Measurements from ENCODE around the gene TOX2. TPM values are rescaled to one million over a fixed set of nuclear protein-coding genes. Genes with fewer than 3 reads are reported as not detected.

Gene TOX2
- total RNA-seq, 2 donors from 2014 or later = 1.1 to 3.5 TPM

GRCh38 chr20:44110816-44111568 is 196.3 kb downstream of the TOX2 start:
- Mint-ChIP-seq H3K4me1 (no peaks in the 10 kb centered on the region), H3K36me3 (ENCODE audit: low read depth) (no peaks in the 10 kb centered on the region), H3K27me3 (peaks cover 47% of the 10 kb centered on the region), H3K9me3 (peaks cover 9% of the 10 kb centered on the region), H3K4me3 (no peak overlapping the region), H3K27ac (no peak overlapping the region)
- no peak for ATAC-seq (replicated peaks)

GRCh38 chr20:44111712-44112335 is 197.2 kb downstream of the TOX2 start:
- H3K9me3 Mint-ChIP-seq = peaks cover 9% of the 10 kb centered on the region
- no peak overlapping the region for H3K27ac Mint-ChIP-seq
- peaks cover 43% of the 10 kb centered on the region for H3K27me3 Mint-ChIP-seq
- H3K4me1 Mint-ChIP-seq = no peaks in the 10 kb centered on the region
- no peak overlapping the region for H3K4me3 Mint-ChIP-seq
- H3K36me3 Mint-ChIP-seq (ENCODE audit: low read depth) = no peaks in the 10 kb centered on the region
- ATAC-seq (replicated peaks) = no peak

GRCh38 chr20:44112456-44112855 is 197.8 kb downstream of the TOX2 start:
- Mint-ChIP-seq H3K9me3 (peaks cover 8% of the 10 kb centered on the region), H3K4me1 (no peaks in the 10 kb centered on the region), H3K4me3 (no peak overlapping the region), H3K27ac (no peak overlapping the region), H3K36me3 (ENCODE audit: low read depth) (no peaks in the 10 kb centered on the region), H3K27me3 (peaks cover 40% of the 10 kb centered on the region)
- no peak for ATAC-seq (replicated peaks)

GRCh38 chr20:44112889-44113617 is 198.4 kb downstream of the TOX2 start:
- H3K27ac Mint-ChIP-seq = no peak overlapping the region
- H3K9me3 Mint-ChIP-seq = peaks cover 2% of the 10 kb centered on the region
- H3K27me3 Mint-ChIP-seq = peaks cover 38% of the 10 kb centered on the region
- no peaks in the 10 kb centered on the region for H3K36me3 Mint-ChIP-seq (ENCODE audit: low read depth)
- ATAC-seq (replicated peaks) = no peak
- H3K4me1 Mint-ChIP-seq = no peaks in the 10 kb centered on the region
- H3K4me3 Mint-ChIP-seq = no peak overlapping the region

- Mint-ChIP-seq H3K4me3 (no peak overlapping the region), H3K9me3 (no peaks in the 10 kb centered on the region), H3K27ac (no peak overlapping the region), H3K27me3 (peaks cover 35% of the 10 kb centered on the region), H3K4me1 (no peaks in the 10 kb centered on the region), H3K36me3 (ENCODE audit: low read depth) (no peaks in the 10 kb centered on the region)
- no peak for ATAC-seq (replicated peaks)
These were observed 199.1 kb downstream of the TOX2 start for GRCh38 chr20:44113618-44114376.

GRCh38 chr20:44115181-44115580 is 200.5 kb downstream of the TOX2 start:
- Mint-ChIP-seq H3K27ac (no peak overlapping the region), H3K36me3 (ENCODE audit: low read depth) (no peaks in the 10 kb centered on the region), H3K9me3 (no peaks in the 10 kb centered on the region), H3K4me1 (no peaks in the 10 kb centered on the region), H3K27me3 (peaks cover 30% of the 10 kb centered on the region), H3K4me3 (no peak overlapping the region)
- no peak for ATAC-seq (replicated peaks)

- H3K4me3 Mint-ChIP-seq = no peak overlapping the region
- H3K27me3 Mint-ChIP-seq = peaks cover 32% of the 10 kb centered on the region
- no peaks in the 10 kb centered on the region for H3K4me1 Mint-ChIP-seq
- no peak overlapping the region for H3K27ac Mint-ChIP-seq
- ATAC-seq (replicated peaks) = no peak
- no peaks in the 10 kb centered on the region for H3K36me3 Mint-ChIP-seq (ENCODE audit: low read depth)
- H3K9me3 Mint-ChIP-seq = no peaks in the 10 kb centered on the region
These were observed 201.4 kb downstream of the TOX2 start for GRCh38 chr20:44115762-44116644.

GRCh38 chr20:44117296-44118184 is 202.9 kb downstream of the TOX2 start:
- H3K4me1 Mint-ChIP-seq = no peaks in the 10 kb centered on the region
- ATAC-seq (replicated peaks) = no peak

GRCh38 chr20:44118185-44119033 is 203.8 kb downstream of the TOX2 start:
- H3K36me3 Mint-ChIP-seq (ENCODE audit: low read depth) = no peaks in the 10 kb centered on the region
- H3K4me1 Mint-ChIP-seq = no peaks in the 10 kb centered on the region
- H3K27ac Mint-ChIP-seq = no peak overlapping the region
- ATAC-seq (replicated peaks) = no peak
- H3K9me3 Mint-ChIP-seq = no peaks in the 10 kb centered on the region
- H3K27me3 Mint-ChIP-seq = peaks cover 44% of the 10 kb centered on the region
- no peak overlapping the region for H3K4me3 Mint-ChIP-seq

More at GRCh38 chr20:44117296-44118184, 202.9 kb downstream of the TOX2 start:
- no peak overlapping the region for H3K4me3 Mint-ChIP-seq
- H3K27me3 Mint-ChIP-seq = peaks cover 38% of the 10 kb centered on the region
- H3K9me3 Mint-ChIP-seq = no peaks in the 10 kb centered on the region
- no peak overlapping the region for H3K27ac Mint-ChIP-seq
- H3K36me3 Mint-ChIP-seq (ENCODE audit: low read depth) = no peaks in the 10 kb centered on the region

Other genes with a start within 250 kb of the TOX2 start
- 10 to 100 TPM; 41.4 to 95.5 TPM for gene MYBL2, start 247.7 kb upstream of the TOX2 start, total RNA-seq
- not detected for gene GTSF1L, start 187.8 kb upstream of the TOX2 start, total RNA-seq